ENCODE measurements around the gene AARS2. TPM values are rescaled to one million over a fixed set of nuclear protein-coding genes. Genes with fewer than 3 reads are reported as not detected.
"Not testable (repeated sequence)": the region's sequence is repeated elsewhere in the genome, so short reads cannot be mapped to it uniquely, and the experiment has no call there.

Gene AARS2
- total RNA-seq, 1 donor from 2014 or later, result 10.4 TPM

DNA sequence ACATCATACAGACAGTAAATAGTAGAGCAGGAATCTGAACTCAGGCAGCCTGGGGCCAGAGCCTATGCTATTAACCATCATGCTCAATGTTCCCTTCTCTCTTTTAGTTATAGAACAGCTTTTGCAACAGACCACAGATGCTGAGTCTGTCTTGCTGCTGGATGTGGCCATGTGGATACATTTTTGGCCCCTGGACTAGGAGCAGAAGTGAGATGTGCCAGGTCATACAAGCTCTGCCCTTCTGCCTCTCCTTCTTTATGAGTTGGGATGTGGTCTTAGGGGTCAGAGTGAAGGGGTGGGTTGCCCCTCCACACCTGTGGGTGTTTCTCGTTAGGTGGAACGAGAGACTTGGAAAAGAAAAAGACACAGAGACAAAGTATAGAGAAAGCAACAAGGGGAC lies 14.6 kb upstream of the AARS2 start:
- no peak for DNase-seq (ENCODE audit: low read depth)
- H3K4me3 ChIP-seq (ENCODE audit: low read depth, low read length), result no peak overlapping the region

DNA sequence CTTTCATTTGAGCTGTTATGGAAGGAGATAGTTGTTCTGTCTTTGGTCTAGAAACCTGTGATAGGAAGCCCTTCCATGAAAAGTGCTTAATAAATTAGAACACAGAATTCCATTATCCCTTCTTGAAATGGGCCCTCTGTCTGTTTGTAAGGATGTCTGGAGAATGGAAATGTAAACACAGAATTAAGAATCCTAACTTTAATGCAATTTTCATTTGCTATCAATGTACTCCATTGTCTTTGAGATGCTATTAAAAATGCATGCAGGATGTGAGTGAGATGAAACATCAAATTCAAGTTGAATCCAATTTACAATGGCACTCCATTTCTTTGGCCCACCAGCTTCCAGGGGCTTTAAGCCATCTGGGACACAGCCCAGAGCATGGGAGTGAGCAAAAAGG lies 13.9 kb upstream of the AARS2 start:
- no peak overlapping the region for H3K4me3 ChIP-seq (ENCODE audit: low read depth, low read length)
- TF ChIP-seq, protein P1, sequence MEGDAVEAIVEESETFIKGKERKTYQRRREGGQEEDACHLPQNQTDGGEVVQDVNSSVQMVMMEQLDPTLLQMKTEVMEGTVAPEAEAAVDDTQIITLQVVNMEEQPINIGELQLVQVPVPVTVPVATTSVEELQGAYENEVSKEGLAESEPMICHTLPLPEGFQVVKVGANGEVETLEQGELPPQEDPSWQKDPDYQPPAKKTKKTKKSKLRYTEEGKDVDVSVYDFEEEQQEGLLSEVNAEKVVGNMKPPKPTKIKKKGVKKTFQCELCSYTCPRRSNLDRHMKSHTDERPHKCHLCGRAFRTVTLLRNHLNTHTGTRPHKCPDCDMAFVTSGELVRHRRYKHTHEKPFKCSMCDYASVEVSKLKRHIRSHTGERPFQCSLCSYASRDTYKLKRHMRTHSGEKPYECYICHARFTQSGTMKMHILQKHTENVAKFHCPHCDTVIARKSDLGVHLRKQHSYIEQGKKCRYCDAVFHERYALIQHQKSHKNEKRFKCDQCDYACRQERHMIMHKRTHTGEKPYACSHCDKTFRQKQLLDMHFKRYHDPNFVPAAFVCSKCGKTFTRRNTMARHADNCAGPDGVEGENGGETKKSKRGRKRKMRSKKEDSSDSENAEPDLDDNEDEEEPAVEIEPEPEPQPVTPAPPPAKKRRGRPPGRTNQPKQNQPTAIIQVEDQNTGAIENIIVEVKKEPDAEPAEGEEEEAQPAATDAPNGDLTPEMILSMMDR (conservative IDR thresholded peaks at IDR 0.05; ENCODE audit: low read depth, low read length), result no peak
- DNase-seq (ENCODE audit: low read depth), result no peak

More for the DNA sequence above, 14.6 kb upstream of the AARS2 start:
- TF ChIP-seq, protein P1 (conservative IDR thresholded peaks at IDR 0.05; ENCODE audit: low read depth, low read length), result no peak

DNA sequence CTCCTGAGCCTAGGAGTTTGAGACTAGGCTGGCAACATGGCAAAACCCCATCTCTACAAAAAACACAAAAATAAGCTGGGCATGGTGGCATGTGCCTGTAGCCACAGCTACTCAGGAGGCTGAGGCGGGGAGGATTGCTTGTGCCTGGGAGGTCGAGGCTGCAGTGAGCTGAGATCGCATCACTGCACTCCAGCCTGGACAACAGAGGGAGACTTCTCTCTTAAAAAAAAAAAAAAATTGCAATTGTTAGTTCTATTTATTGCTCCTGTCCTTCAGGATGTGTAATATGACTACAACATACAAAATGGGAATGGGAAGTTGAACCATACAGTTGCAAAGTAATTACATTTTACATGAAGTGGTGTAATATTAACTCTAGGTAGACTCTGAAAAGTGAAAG lies 8.1 kb upstream of the AARS2 start:
- TF ChIP-seq, protein P1 (conservative IDR thresholded peaks at IDR 0.05; ENCODE audit: low read depth, low read length), result no peak
- DNase-seq (ENCODE audit: low read depth), result no peak
- H3K4me3 ChIP-seq (ENCODE audit: low read depth, low read length), result no peak overlapping the region

DNA sequence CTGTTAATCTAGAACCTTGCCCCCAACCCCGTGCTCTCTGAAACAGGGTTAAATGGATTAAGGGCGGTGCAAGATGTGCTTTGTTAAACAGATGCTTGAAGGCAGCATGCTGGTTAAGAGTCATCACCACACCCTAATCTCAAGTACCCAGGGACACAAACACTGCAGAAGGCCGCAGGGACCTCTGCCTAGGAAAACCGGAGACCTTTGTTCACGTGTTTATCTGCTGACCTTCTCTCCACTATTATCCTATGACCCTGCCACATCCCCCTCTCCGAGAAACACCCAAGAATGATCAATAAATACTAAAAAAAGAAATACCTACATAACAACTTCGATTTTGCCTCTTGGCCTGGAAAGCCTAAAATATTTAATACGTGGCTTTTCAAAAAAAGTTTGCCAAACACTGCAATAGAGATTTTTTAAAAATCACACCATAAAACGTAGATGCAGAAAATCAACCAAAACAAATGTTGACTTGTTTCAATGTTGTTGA lies 4.0 kb upstream of the AARS2 start:
- H3K4me3 ChIP-seq (ENCODE audit: low read depth, low read length); DNase-seq (ENCODE audit: low read depth): not testable (repeated sequence)

DNA sequence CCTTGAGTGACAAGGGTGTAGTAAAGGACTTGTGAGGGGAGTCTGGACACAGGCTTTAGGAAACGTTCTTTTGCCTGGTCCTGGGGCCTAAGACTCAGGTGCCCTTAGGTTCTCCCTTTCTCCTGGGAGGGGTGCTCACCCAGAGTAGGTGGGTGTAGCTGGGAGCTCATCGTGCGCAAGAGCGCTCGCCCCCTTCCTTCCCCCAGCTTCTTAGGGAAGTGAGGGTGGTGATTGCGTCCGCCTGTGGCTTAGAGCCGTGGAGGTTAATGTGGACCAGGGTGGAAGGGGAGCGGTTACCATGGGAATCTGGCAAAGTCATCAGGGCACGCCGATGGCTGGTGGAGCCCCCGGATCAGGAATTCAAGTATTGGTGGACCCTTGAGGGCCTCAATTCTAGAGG lies 3.3 kb upstream of the AARS2 start:
- DNase-seq (ENCODE audit: low read depth), result no peak
- no peak overlapping the region for H3K4me3 ChIP-seq (ENCODE audit: low read depth, low read length)
- TF ChIP-seq, protein P1 (conservative IDR thresholded peaks at IDR 0.05; ENCODE audit: low read depth, low read length), result no peak

DNA sequence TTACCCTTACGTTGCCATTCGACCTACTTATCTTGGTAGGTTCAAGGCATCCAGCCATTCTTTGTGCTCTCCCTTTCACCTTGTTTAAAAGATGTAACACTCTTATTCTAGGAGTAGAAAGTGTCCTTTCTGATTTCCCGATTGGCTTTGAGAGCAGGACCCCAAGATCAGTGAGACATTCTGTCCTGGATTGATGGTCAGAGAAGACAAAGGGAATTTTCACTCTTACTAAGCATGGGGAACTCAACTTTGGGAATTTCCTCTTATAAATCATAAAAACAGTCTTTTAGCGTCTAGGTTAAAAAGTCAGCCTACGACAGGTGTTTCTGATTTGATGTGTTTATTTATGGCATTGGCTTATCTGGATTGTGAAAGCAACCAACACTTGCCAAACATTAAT lies 2.8 kb upstream of the AARS2 start:
- no peak for DNase-seq (ENCODE audit: low read depth)
- TF ChIP-seq, protein P1 (conservative IDR thresholded peaks at IDR 0.05; ENCODE audit: low read depth, low read length), result no peak
- H3K4me3 ChIP-seq (ENCODE audit: low read depth, low read length), result no peak overlapping the region

DNA sequence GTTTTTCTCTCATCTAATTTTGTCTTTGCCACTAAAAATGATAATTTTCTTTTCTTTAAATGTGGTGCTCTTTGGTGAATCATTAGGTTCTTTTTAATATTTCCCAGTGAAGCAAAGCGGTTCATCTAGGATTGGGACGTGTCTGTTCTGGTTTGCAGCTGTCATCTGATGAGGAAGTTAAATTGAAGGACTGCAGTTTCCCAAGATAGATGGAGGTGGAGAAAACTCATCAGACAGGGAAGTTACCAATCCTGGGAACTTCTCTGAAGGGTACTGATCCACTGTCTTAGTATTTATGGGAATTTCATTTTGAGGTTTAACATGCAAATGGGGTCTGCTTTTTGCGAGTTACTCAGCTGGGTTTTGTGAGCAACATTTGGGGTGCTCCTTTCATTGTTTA lies 2.4 kb upstream of the AARS2 start:
- H3K4me3 ChIP-seq (ENCODE audit: low read depth, low read length), result no peak overlapping the region
- no peak for DNase-seq (ENCODE audit: low read depth)
- TF ChIP-seq, protein P1 (conservative IDR thresholded peaks at IDR 0.05; ENCODE audit: low read depth, low read length), result no peak

DNA sequence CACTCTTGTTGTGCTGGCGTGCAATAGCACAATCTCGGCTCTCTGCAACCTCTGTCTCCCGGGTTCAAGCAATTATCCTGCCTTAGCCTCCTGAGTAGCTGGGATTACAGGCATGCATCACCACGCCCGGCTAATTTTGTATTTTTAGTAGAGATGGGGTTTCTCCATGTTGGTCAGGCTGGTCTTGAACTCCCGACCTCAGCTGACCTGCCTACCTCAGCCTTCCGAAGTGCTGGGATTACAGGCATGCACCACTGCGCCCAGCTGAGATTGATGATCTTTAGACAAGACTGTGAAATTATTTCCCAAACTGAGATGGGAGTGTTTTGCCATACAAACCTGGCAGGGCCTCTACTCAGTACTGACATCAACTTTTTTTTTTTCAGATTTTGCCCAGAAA lies 1.5 kb upstream of the AARS2 start:
- H3K4me3 ChIP-seq (ENCODE audit: low read depth, low read length); DNase-seq (ENCODE audit: low read depth): not testable (repeated sequence)
